Mucosa of descending colon (tissue), 3 donors: ENCODE measurements around the gene ARF3. TPM values are rescaled to one million over a fixed set of nuclear protein-coding genes. Genes with fewer than 3 reads are reported as not detected.

Source experiments
- ATAC-seq: fragments of 200-7000 bp; cut with Tn5 transposase; one replicate; pipeline ENCODE4 v1.9.1; 2020; ENCODE audit warnings: mild to moderate bottlenecking, moderate library complexity
- DNase-seq, 3 donors: peaks; one replicate each; pipeline ENCODE4 v3.0.0-alpha.2; 2020
- H3K36me3 ChIP-seq: fragments of 200-600 bp; one replicate; pipeline ENCODE4 v1.8.0; 2021; ENCODE audit warnings: low read depth, mild to moderate bottlenecking
- H3K4me1 ChIP-seq: fragments of 200-600 bp; one replicate; pipeline ENCODE4 v1.8.0; 2021; ENCODE audit warnings: low read depth, mild to moderate bottlenecking
- H3K4me3 ChIP-seq: fragments of 200-600 bp; one replicate; pipeline ENCODE4 v1.8.0; 2021; ENCODE audit warnings: mild to moderate bottlenecking
- H3K9me3 ChIP-seq: fragments of 200-600 bp; one replicate; pipeline ENCODE4 v1.8.0; 2021; ENCODE audit warnings: mild to moderate bottlenecking
- CTCF ChIP-seq: fragments of 200-600 bp; IDR thresholded peaks from one replicate; pipeline ENCODE4 v1.8.0; 2022; ENCODE audit warnings: antibody characterized with exemption, mild to moderate bottlenecking
- intact Hi-C, 2 donors: fragments of 100-400 bp; cut with DNase I in 1 of 2; cut with micrococcal nuclease in 1 of 2; formaldehyde crosslinking; loops; one replicate each; pipeline versions ENCODE4 v1.11.0 to v1.11.1; 2022; cut with DNase I, micrococcal nuclease
- long read RNA-seq, 2 donors: library from polyadenylated mRNA; unstranded; transcript quantifications; one replicate each; pipeline ENCODE4 v2.0.0, GENCODE V29; 2019 to 2021
- total RNA-seq, 3 donors: library from RNA; stranded (reverse); fragmentation: NEBNext Ultra II Directional in 2 of 3; extraction: Animal tissue kit (Norgen Biotek cat#: 25700) in 2 of 3; gene quantifications; one replicate each; pipeline versions ENCODE4 v1.2.1 to v1.2.4, GENCODE V29; 2021 to 2023
- donor health status: DM: no; HTN: no; CAD: no; lungs with moderate emphysema.
- donor health status: DM: no; HTN: no; CAD: no.
- donor health status: DM: no; HTN: yes; CAD: no.

The ARF3 gene
- 100 to 1,000 TPM; 207 to 280 (median 266) TPM for total RNA-seq
- long read RNA-seq, donor 1, full-length matches to known transcripts, result 45 of 84 reads
- long read RNA-seq, donor 1, partial matches to known transcripts, result 2 of 84 reads
- long read RNA-seq, donor 1, other reads (novel, unspliced or antisense), result 37 of 84 reads
- long read RNA-seq, donor 2, full-length matches to known transcripts, result 29 of 41 reads
- long read RNA-seq, donor 2, partial matches to known transcripts, result 0 of 41 reads
- long read RNA-seq, donor 2, other reads (novel, unspliced or antisense), result 12 of 41 reads

DNA sequence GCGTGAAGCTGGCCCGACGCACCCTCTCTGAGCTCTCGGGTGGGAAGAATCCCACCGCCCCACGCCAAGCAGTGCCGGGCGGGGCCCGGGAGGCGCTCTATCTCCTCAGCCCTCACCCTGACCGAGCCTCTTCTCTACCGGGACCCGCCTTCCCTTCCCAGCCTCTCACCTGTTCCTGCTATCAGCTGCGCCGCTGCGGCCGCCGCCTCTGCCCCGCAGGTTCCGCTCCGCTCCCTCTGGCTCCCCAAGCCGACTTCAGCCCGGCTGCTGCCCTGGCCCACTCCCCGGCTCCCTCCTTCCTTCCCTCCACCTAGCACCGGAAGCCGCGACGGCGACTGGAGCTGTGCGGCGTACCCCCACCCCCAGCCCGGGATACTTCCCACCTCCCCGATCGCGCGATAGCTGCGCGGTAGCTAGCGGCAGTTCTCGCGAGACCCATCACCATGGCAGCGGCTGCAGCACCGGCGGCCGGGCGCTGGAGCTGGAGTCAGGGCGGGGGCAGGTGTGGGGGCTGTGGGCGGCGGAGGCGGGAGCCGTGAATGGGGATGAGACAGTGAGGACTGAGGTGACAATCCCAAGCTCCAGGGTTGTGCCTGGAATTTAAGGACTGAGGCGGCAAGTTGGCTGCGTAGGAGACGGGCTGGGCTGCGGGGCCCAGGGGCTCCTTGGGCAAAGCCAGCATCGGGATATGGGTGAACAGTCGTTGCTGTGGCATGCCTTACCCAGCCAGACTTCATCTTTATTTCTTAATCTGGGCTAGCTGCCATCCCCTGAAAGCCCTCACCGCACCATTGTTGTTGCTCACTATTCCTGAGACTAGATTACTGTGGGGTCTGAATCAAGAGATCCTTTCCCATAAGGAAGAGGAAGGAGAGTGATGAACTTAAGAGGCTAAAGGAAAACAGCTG, at the start of gene ARF3:
TSS of gene ARF3 (minus strand) at position 347 of the 908 bp plus-strand sequence. CDS start 16,392 bp downstream, outside the sequence.
- Histone ChIP-seq H3K9me3 (no peaks in the 10 kb centered on the region), H3K4me3 (peak within 1 kb of the TSS; percentile 84), H3K36me3 (no peaks in the 10 kb centered on the region), H3K4me1 (peaks cover 18% of the 10 kb centered on the region)
- intact Hi-C loops, result no loop called here
- DNase-seq, result peak; percentile 96 to 98 (median 97)
- TF ChIP-seq CTCF, result no peak
- ATAC-seq, result peak; percentile 90

DNA sequence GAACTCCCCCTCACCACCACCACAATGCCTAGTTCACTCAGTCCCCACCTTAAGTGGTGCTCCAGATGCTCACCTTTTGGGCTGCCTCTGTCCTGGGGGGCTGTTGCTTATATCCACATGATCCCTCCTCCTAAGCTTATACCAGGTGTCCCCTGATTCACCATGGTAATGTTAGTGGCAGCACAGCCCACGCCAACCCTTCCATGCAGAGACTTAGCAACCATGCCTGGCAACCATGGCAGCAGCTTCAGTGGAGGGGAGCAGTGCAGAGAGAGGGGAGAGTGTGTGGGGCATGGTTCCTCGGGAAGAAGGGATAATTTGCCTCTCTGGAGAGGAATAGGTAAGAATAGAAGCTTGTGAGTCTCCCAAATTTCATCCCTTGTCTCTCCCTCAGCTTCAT, 43.1 kb upstream of the ARF3 start:
- DNase-seq (no peak), ATAC-seq (no peak)
- intact Hi-C loops, result no loop called here
- H3K4me3 ChIP-seq, result no peak overlapping the region
- H3K4me1 ChIP-seq, result peaks cover 32% of the 10 kb centered on the region
- no peaks in the 10 kb centered on the region for H3K9me3 ChIP-seq
- no peaks in the 10 kb centered on the region for H3K36me3 ChIP-seq
- no peak for TF ChIP-seq CTCF

DNA sequence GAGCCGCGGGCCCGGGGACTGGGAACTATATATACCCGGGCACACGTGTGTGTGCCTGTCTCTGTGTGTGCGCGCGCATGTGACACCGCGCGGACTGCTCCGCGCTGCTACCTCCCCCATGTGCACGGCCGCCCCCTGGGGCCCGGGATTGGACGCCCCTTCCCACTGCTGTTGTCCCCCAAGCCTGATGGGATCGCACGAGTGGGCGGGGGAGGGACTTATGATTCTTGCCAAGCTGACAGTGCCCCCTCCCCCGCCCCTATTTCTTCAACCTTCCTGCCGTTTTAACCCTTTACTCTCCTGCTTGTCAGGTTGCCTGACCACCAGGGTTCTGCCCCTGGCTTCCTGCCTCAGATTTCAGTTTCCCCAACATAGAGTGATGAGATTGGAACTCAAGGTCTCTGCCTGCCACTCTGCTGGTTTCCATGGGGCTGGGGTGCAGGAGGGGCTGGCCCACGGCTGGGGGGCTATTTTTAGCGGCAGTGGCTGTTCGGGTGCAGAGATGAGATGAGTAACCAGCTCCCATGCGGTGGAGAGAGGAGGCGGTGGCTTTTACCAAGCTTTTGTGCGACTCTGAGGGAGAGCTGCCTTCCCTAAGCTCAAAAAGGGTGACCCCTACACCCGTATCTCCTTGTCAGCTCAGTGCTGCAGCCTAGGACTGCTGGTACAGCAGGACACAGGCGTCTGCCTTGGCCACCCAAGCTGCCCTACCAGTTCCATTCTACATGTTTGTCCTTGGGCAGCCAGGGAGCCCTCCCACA, 42.3 kb upstream of the ARF3 start, which contains the start of gene DDN:
TSS of gene DDN (minus strand) at position 5 of the 761 bp plus-strand sequence. CDS start 88 bp downstream, outside the sequence.
- no peak for TF ChIP-seq CTCF
- DNase-seq (peak in 1 of 3 donors; percentile 62), ATAC-seq (peak; percentile 30)
- Histone ChIP-seq H3K36me3 (no peaks in the 10 kb centered on the region), H3K9me3 (no peaks in the 10 kb centered on the region), H3K4me3 (no peak within 1 kb of the TSS), H3K4me1 (peaks cover 32% of the 10 kb centered on the region)
- intact Hi-C loops, result no loop called here

DNA sequence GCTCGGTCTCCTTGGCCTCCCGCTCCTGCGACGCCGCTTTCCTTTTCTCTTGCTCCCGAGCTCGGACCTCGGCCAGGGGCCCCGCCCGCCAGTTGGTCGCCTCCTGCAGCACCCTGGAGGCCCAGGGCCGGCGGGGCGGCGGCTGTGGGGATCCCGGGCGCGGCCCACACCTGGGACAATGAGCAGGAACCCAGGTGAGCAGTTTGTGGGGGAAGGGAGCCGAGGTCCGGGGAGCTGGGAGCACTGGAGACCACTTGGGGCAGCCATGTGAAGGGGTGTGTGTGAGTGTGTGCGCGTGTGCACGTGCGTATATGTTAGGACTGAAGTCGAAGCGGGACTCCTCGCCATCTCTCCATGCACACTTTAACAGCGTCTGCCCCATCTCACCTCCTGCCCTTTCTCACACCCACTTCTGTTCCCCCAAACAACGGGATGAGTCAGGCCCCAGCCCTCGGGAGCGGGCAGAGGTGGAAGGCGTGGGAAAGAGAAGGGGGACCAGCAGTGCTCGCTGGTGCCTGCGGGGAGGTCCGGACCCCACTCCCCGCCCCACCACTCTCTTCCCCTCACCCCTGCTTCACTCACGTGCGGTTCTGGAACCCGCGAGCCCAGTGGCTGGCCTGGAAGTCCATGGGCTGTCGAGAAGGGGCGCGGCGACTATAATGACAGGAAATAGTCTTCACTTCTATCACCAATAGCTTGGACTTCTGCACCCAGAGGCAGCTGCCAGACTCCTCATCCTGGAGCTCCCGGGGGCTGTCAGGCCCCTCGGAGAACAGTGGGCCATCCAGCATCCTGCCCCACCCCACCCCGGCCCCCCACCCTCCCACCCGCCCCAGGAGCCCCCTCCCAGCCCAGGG, 41.4 kb upstream of the ARF3 start:
- Histone ChIP-seq H3K4me3 (no peak overlapping the region), H3K9me3 (no peaks in the 10 kb centered on the region), H3K4me1 (peaks cover 32% of the 10 kb centered on the region), H3K36me3 (no peaks in the 10 kb centered on the region)
- TF ChIP-seq CTCF, result no peak
- intact Hi-C loops, result no loop called here
- ATAC-seq (peak; percentile 43), DNase-seq (peak; percentile 41 to 72 (median 63))
